Gastroesophageal sphincter (tissue), 4 donors: ENCODE measurements around the gene TM9SF2. TPM values are rescaled to one million over a fixed set of nuclear protein-coding genes. Genes with fewer than 3 reads are reported as not detected.

ENCODE experiments used
- ATAC-seq: fragments of 150-250 bp; one replicate; pipeline ENCODE4 v1.9.1; 2016; ENCODE audit warnings: mild to moderate bottlenecking, moderate library complexity
- H3K27ac ChIP-seq, 4 donors: fragments of 200-600 bp; sonication (generic) in 3 of 4; 1 replicate in 3 of 4; 2 replicates in 1 of 4; pipeline ENCODE4 v1.5.1; 2016 to 2019
- H3K27me3 ChIP-seq: fragments of 200-600 bp; sonication (generic); one replicate; pipeline ENCODE4 v1.5.1; 2019
- H3K36me3 ChIP-seq, 2 donors: fragments of 200-600 bp; sonication (generic); one replicate each; pipeline ENCODE4 v1.5.1; 2019; ENCODE audit warnings: control low read depth in 1 of 2
- H3K4me1 ChIP-seq, 3 donors: fragments of 200-600 bp; sonication (generic); 1 replicate in 2 of 3; 2 replicates in 1 of 3; pipeline ENCODE4 v1.5.1; 2016 to 2019; ENCODE audit warnings: control low read depth in 2 of 3
- H3K4me3 ChIP-seq, 2 donors: fragments of 200-600 bp; sonication (generic); one replicate each; pipeline ENCODE4 v1.5.1; 2019; ENCODE audit warnings: mild to moderate bottlenecking in 1 of 2, moderate library complexity in 1 of 2
- H3K9me3 ChIP-seq, 3 donors: fragments of 200-600 bp; sonication (generic); one replicate each; pipeline ENCODE4 v1.5.1; 2017 to 2019; ENCODE audit warnings: control low read depth in 2 of 3
- CTCF ChIP-seq, 4 experiments: fragments of 200-600 bp in 2 of 4; fragments of 450-650 bp in 2 of 4; sonication (generic) in 1 of 4; IDR thresholded peaks; one replicate each; pipeline ENCODE4 v1.5.1; 2017 to 2019; ENCODE audit warnings: antibody characterized with exemption in 4 of 4, mild to moderate bottlenecking in 2 of 4, moderate library complexity in 2 of 4
- EP300 ChIP-seq: sonication (generic); formaldehyde crosslinking; IDR thresholded peaks from one replicate; pipeline ENCODE4 v1.6.1; 2017; ENCODE audit warnings: antibody characterized with exemption, mild to moderate bottlenecking
- POLR2A ChIP-seq, 2 donors: fragments of 450-650 bp; IDR thresholded peaks; one replicate each; pipeline ENCODE4 v1.6.1; 2017; ENCODE audit warnings: antibody characterized with exemption in 2 of 2, mild to moderate bottlenecking in 2 of 2, moderate library complexity in 1 of 2
- POLR2AphosphoS5 ChIP-seq: sonication (generic); formaldehyde crosslinking; IDR thresholded peaks from one replicate; pipeline ENCODE4 v1.6.1; 2017; ENCODE audit warnings: antibody characterized with exemption
- WGBS, 2 donors: methylation state at CpG; one replicate each; pipeline ENCODE4 v1.1.5; 2018; ENCODE audit warnings: low coverage in 1 of 2; 5-methylcytosine and 5-hydroxymethylcytosine counted together
- total RNA-seq, 4 donors: library from RNA; depleted of rRNA; stranded (reverse); fragments of >200 nt; gene quantifications; one replicate each; pipeline ENCODE4 v1.1.0, GENCODE V29; 2016

Gene TM9SF2
- total RNA-seq, 4 donors from 2014 or later = 63.9 to 114 (median 71.7) TPM

GRCh38 chr13:99463646-99464397 lies 37.5 kb upstream of the TM9SF2 start:
- no peak overlapping the region for H3K4me3 ChIP-seq
- no peak for TF ChIP-seq POLR2A (IDR thresholded peaks at IDR 0.05)
- TF ChIP-seq CTCF (IDR thresholded peaks at IDR 0.05) = no peak
- TF ChIP-seq EP300 = no peak
- TF ChIP-seq POLR2AphosphoS5 = no peak
- 94 to 100% methylated on average over 1 to 3 of the region's 3 CpGs for WGBS, 2 donors
- H3K27me3 ChIP-seq = no peaks in the 10 kb centered on the region
- ATAC-seq = no peak
- H3K27ac ChIP-seq = no peak overlapping the region
- H3K4me1 ChIP-seq = no peaks in the 10 kb centered on the region
- H3K9me3 ChIP-seq = no peaks in the 10 kb centered on the region
- no peaks in the 10 kb centered on the region for H3K36me3 ChIP-seq

- H3K27ac ChIP-seq = no peak overlapping the region
- no peaks in the 10 kb centered on the region for H3K36me3 ChIP-seq
- H3K4me1 ChIP-seq = no peaks in the 10 kb centered on the region
- peaks cover under 1% of the 10 kb centered on the region for H3K27me3 ChIP-seq
- no peak overlapping the region for H3K4me3 ChIP-seq
- WGBS, 2 donors = 34% methylated on average over 7 to 8 of the region's 9 CpGs
- TF ChIP-seq POLR2A (IDR thresholded peaks at IDR 0.05) (no peak), POLR2AphosphoS5 (no peak), EP300 (no peak), CTCF (IDR thresholded peaks at IDR 0.05) (no peak)
- no peaks in the 10 kb centered on the region for H3K9me3 ChIP-seq
- no peak for ATAC-seq
These were observed 36.8 kb upstream of the TM9SF2 start for GRCh38 chr13:99464441-99464949.

DNA sequence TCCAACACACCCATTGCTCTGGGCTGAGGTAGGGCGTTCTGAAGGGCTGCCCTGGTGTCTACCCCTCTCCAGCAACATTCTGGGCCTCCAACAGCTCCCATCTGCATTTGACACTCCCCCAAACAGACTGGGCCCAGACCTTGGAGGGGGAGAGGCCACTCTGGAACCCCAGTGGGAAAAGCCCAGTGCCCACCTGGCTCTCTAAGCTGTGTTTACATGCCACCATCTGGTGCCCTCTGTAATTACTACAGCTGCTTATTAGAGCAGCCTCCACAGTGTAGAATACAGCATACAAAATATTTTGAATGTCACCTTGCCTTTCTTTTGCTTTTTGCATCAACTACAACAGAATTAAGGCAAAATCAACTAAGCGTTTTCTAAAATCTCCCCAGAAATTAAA lies 35.8 kb upstream of the TM9SF2 start:
- Histone ChIP-seq H3K36me3 (no peaks in the 10 kb centered on the region), H3K4me3 (no peak overlapping the region), H3K27ac (no peak overlapping the region), H3K4me1 (no peaks in the 10 kb centered on the region), H3K9me3 (no peaks in the 10 kb centered on the region), H3K27me3 (peaks cover 5% of the 10 kb centered on the region)
- TF ChIP-seq POLR2AphosphoS5 (no peak), POLR2A (IDR thresholded peaks at IDR 0.05) (no peak), EP300 (no peak), CTCF (IDR thresholded peaks at IDR 0.05) (no peak)
- 95 to 100% methylated on average over 1 of the region's 2 CpGs for WGBS, 2 donors
- ATAC-seq = no peak

- WGBS, 2 donors = 59 to 87% methylated on average over 4 of the region's 4 CpGs
- Histone ChIP-seq H3K4me3 (no peak overlapping the region), H3K4me1 (no peaks in the 10 kb centered on the region), H3K9me3 (no peaks in the 10 kb centered on the region), H3K36me3 (no peaks in the 10 kb centered on the region), H3K27ac (no peak overlapping the region), H3K27me3 (peaks cover 5% of the 10 kb centered on the region)
- TF ChIP-seq CTCF (IDR thresholded peaks at IDR 0.05) (no peak), EP300 (no peak), POLR2A (IDR thresholded peaks at IDR 0.05) (no peak), POLR2AphosphoS5 (no peak)
- no peak for ATAC-seq
These were observed 33.5 kb upstream of the TM9SF2 start for GRCh38 chr13:99467764-99468163.

DNA sequence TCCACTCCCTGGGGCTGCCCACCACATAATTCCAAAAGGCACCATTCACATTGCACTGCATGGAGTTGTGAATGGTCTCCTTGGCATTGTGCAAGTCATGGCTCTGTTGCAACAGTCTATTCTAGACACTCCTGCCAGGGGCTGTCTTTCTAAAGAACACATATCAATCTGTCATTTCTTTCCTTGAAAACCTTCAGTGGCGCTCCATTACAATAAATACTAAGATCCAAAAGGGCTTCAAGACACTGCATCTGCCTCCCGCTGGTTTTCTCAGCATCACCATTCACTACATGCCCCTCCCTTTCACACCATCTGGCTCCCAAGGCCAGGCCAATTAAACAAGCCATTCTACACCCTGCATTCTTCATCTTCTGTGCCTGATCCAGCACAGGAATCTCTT lies 32.2 kb upstream of the TM9SF2 start:
- no peak for ATAC-seq
- WGBS, 2 donors = 43 to 76% methylated on average over 1 to 2 of the region's 2 CpGs
- Histone ChIP-seq H3K27me3 (peaks cover 5% of the 10 kb centered on the region), H3K36me3 (no peaks in the 10 kb centered on the region), H3K4me1 (no peaks in the 10 kb centered on the region), H3K9me3 (no peaks in the 10 kb centered on the region), H3K27ac (no peak overlapping the region), H3K4me3 (no peak overlapping the region)
- TF ChIP-seq CTCF (IDR thresholded peaks at IDR 0.05) = no peak
- no peak for TF ChIP-seq EP300
- TF ChIP-seq POLR2A (IDR thresholded peaks at IDR 0.05) = no peak
- no peak for TF ChIP-seq POLR2AphosphoS5
